Amniotic epithelial cell (primary cell): Measurements from ENCODE around the gene NR1D1.

Source experiments
- DNase-seq: peaks from one replicate; pipeline ENCODE4 v3.0.0-alpha.2; 2010; ENCODE audit warnings: low read depth

The NR1D1 gene

DNA sequence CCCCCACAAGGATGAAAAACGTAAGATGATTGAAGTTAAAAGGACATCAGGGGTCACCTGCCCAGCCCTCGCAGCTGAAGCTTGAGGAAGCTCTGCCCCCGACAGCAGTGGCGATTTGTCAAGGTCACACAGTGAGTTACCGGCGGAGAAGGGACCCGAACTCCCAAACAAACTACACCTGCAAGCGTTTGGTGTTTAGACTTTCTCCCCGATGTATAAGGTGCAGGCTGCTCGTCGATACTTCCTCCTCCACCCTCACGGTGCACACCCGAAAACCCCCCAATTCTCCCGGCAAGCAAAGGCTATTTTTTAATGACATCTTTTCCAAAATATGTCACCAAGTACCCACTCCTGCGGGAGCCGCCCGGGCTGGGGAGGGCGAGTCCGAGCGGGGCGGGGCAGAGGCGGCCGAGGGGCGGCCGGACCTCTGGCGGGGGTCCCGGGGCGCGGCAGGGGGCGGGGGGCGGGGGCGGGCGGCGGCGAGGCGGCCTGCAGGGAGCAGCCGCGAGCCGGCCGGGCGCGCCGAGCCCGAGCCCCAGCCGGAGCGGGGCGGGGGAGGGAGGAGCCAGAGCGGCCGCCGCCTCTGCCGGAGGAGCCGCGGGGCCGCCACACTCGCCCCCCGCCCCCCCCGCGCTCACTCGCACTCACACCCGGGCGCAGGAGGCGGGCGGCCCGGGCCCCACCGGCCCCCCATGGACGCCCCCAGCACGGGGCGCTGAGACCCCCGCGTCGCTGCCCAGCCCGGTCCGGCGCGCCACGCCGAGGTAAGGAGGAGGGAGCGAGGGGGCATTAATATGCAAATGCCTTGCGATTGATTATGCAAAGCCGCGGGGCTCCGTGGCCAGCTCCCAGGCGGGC lies 37.8 kb downstream of the NR1D1 start, which contains the start of gene THRA:
Gene THRA, plus strand, starts transcription at position 637 of the 858 bp plus-strand sequence. CDS start 11,524 bp downstream, outside the sequence.
- no peak for DNase-seq

DNA sequence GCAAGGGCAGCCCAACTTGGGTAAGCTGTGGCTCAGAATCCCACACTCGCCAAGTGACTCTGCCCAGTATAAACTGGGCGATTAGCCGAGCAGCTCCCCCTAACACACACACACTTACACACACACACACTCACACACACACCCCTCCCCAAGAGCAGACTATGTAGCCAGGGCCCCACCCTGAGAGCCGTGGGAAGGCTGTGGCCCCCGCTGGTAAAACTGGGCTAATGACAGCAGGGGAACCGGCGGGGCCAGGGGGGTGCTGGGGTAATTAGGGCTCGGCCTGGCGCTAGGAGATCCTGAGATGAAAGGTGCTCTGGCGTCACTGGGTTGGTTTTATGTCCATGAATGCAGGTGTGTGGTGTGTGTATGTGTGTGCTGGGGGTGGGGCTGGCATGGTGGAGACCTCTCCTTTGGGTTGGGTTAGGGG lies 38.8 kb downstream of the NR1D1 start:
- no peak for DNase-seq

- DNase-seq = no peak
Measured at GRCh38 chr17:40060887-40061608, 39.3 kb downstream of the NR1D1 start.

GRCh38 chr17:40059729-40060475 lies 40.5 kb downstream of the NR1D1 start:
- no peak for DNase-seq

DNA sequence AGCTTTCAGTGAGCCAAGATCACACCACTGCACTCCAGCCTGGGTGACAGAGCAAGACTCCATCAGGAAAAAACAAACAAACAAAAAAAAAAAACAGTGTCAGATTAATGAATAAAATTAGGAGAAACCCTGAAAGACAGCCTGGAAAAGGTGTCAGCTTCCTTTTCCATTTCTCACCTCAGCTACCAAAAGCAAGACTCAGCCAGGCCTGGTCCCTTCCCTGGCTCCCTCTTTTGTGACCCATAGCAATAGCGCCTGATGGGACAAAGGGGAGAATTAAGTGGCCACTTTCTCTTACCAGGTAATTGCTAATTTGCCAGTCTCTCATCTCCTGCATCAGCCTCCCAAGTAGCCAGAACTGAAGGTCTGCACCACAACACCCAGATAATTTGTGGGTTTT lies 41.5 kb downstream of the NR1D1 start:
- no peak for DNase-seq

DNA sequence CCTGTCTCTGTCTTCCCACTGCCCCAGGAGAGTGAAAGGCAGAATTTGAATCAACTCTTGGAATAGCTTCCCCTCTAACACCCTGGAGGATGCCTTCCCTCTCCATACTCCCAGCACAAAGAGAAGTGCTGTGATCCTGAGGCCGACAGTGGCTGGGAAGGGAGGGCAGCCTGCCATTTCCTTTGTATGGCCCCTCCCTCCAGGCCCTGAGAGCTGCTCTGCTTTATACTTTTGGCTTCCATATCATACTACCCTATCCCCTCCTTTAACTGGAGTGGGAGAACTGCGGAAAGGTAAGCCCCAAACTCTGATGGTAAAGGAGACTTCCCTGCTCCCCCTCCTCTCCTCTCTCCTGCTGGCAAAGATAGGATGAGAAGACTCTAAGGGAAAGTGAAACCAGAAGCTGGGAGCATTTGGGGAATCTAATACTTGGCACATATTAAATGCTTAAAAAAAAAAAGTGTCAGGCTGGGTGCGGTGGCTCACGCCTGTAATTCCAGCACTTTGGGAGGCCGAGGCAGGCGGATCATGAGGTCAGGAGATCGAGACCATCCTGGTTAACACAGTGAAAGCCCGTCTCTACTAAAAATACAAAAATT lies 42.1 kb downstream of the NR1D1 start:
- no peak for DNase-seq

- no peak for DNase-seq
Measured at GRCh38 chr17:40056379-40057015, 43.9 kb downstream of the NR1D1 start.
